HG02981 (cell line): ENCODE measurements around the gene CHRFAM7A.
"Not testable (repeated sequence)": the region's sequence is repeated elsewhere in the genome, so short reads cannot be mapped to it uniquely, and the experiment has no call there.

ENCODE experiments used
- ATAC-seq: cut with Tn5 transposase; IDR thresholded peaks from one replicate; pipeline ENCODE4 v1.9.1; 2021; ENCODE audit warnings: mild to moderate bottlenecking, moderate library complexity; ENCODE audit not compliant: unreplicated experiment

The CHRFAM7A gene

DNA sequence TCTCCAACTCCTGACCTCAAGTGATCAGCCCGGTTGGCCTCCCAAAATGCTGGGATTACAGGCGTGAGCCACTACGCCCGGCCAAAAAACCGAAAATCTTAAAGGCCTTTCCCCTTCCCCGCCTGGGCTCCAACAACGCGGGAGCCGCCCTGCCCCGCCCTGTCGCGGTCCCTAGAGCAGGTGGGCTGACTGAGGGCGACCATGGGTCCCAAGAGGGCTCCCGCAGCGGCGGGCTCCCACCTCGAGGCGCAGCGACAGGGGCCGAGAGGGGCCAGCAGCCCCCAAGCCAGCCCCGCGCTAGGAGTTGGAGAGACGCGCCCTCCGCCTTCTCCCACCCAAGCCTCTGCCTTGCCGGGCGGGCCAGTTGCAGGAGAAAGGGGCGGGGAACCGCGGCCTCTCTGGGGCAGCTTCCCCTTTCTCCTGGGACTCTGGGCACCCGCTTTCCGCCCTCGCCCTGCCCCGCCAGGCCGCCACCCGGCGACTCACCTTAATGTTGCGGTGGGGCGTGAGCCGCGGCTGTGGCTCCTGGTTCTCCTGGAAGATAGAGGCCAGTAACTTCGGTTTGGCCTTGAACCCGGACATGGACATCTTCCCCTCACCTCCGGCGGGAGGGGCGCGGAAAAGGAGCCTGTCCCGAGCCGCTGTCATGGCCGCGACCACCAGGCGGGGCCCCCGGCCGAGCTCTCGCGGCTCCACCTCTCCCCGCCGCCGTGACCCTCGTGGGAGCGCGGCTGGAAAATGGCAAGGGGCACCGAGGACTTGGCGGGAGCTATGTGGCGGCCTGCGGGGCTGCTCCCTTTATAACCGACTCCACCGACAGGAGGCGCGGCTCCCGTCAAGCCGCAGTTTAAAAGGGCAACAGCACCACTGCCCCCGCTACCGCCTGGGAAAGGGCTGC, at the start of gene CHRFAM7A:
CHRFAM7A (minus strand) TSS at position 775 of the 898 bp plus-strand sequence. CDS start 10,189 bp downstream, outside the sequence.
- not testable (repeated sequence) for ATAC-seq

GRCh38 chr15:30438348-30438747, 45.0 kb upstream of the CHRFAM7A start:
- not testable (repeated sequence) for ATAC-seq

GRCh38 chr15:30435878-30436277, 42.5 kb upstream of the CHRFAM7A start:
- not testable (repeated sequence) for ATAC-seq

GRCh38 chr15:30420723-30421122, 27.4 kb upstream of the CHRFAM7A start:
- not testable (repeated sequence) for ATAC-seq

- ATAC-seq, result not testable (repeated sequence)
Observed at GRCh38 chr15:30414160-30414559, 20.8 kb upstream of the CHRFAM7A start, which contains the start of gene GOLGA8R. TSS of gene GOLGA8R (minus strand) at chr15:30414260. CDS start at chr15:30414162, 98 bp downstream.

DNA sequence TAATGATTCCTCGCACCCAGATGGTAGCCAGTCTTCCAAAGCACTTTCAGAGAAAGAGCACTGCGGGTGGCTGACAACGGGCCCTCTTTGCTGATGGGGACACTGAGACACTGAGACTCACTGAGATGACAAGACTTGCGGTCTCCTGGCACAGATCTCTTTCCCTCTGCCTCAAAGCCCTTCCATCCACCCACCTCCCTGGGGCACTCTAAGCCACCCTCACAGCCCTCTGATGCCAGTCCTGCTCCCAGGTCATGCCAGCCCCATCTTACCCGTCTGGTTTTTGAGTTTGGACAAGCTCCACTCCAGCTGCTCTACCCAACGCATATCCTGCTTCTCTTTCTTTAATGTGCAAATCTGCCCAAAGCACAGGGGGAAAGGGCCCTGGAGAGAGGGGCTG, 14.3 kb upstream of the CHRFAM7A start:
- not testable (repeated sequence) for ATAC-seq

DNA sequence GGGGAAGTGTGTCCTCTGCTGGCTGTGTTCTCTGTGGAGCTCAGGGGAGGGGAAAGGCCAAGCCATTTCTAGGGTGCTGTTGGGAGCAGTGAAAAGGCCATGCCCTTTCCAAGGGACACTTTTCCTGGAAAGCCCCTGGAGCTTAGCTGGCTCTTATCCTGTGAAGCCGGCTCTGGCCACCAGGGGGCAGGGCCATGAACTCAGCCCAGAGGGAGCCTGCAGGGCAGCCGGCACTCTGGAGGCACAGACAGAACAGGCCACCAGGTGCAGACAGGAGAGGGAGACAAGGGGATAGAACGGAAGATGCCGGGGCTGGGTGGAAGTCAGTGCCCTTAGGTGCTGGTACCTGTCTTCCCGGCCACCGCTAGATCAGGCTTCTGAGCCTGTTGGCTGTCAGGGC, 5.6 kb upstream of the CHRFAM7A start:
- not testable (repeated sequence) for ATAC-seq

DNA sequence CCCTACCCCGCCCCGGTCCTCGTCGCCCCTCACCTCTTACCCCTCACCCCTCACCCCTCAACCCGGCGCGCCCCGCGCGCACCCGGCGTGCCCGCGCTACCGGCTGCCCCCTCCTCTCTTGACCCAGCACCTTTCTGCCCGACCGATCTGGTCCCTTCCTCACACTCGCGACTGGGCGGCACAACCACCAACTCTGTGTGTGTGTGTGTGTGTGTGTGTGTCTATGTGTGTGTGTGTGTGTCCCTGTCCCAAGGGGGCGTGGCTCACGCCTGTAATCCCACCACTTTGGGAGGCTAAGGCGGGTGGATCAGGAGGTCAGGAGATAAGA, 288 bp upstream of the CHRFAM7A start:
- not testable (repeated sequence) for ATAC-seq

GRCh38 chr15:30386318-30386887, 6.9 kb downstream of the CHRFAM7A start:
- ATAC-seq, result not testable (repeated sequence)

DNA sequence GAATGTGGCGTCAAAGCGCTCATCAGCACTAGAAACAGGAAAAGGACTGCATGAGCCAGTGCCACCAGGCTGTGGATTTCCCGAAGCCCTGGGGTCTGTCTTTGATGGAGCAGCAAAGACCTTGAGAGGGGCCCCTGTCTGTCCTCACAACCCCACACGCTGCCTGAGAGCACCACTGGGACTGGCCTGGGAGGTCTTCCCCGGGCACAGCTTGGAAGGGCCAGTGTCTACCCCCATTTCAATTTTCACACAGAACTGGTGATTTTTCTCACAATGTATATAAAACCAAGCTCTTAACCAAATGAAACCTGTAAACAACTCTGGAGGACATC, 16.3 kb downstream of the CHRFAM7A start:
- ATAC-seq, result not testable (repeated sequence)

GRCh38 chr15:30376375-30377081, 16.8 kb downstream of the CHRFAM7A start:
- not testable (repeated sequence) for ATAC-seq

- ATAC-seq, result not testable (repeated sequence)
Observed at GRCh38 chr15:30375872-30376271, 17.5 kb downstream of the CHRFAM7A start.

- ATAC-seq, result not testable (repeated sequence)
Observed at GRCh38 chr15:30374862-30375261, 18.5 kb downstream of the CHRFAM7A start.

DNA sequence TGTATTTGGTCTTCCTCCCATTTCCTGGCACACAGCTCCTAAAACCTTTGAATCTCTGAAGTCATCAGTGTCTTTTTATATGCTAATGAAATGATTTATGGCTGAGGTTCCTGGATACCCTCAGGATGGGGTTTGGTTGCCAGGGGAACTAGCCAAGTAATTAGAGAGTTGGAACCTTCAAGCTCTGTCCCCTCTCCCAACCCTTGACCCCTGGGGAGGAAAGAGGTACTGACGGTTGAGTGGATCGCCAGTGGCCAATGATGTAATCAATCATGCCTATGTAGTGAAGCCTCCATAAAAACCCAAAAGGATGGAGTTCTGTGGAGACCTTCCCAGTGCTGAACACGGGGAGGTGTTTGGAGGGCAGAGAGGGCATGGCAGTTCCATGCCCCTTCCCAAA, 25.1 kb downstream of the CHRFAM7A start:
- ATAC-seq, result not testable (repeated sequence)

GRCh38 chr15:30367246-30367645, 26.1 kb downstream of the CHRFAM7A start:
- ATAC-seq, result not testable (repeated sequence)

DNA sequence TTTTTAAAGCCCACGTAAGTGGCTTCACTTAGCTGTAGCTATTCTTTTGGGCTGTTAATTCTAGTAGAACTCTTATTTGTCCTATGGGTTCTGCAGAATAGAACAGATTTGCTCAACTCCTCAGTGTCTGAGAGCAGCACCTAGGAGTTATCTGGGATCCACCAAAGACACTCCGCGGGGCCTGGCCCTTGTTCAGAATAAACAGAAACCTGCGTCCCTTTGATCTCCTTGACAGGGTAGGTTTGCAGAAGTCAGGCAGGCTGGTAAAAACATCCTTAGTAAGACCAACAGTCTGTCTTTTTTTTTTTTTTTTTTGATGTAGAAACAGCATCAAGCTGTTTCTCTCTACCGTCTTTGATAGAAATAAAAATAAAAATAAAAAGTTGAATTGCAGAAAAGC, 31.9 kb downstream of the CHRFAM7A start:
- ATAC-seq, result not testable (repeated sequence)

- not testable (repeated sequence) for ATAC-seq
Observed at GRCh38 chr15:30360990-30361389, 32.4 kb downstream of the CHRFAM7A start.

DNA sequence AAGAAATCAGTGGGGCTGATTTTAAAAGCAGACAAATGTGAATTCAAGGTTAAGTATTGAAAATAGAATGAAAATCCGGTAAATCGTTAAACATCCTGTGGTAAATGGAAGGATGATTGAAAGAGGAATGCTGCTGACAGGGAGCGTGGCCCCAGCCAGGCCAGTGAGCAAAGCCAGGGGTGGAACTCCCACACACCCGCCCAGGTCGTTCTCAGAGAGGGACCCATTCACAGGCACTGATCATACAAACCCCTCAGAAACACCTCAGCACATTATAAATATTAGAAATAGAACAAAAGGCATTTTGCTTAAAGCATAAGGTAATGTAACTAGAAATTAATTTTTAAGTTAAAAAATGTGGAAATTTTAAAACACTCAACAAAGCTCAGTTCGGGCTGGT, 38.3 kb downstream of the CHRFAM7A start:
- ATAC-seq, result not testable (repeated sequence)

DNA sequence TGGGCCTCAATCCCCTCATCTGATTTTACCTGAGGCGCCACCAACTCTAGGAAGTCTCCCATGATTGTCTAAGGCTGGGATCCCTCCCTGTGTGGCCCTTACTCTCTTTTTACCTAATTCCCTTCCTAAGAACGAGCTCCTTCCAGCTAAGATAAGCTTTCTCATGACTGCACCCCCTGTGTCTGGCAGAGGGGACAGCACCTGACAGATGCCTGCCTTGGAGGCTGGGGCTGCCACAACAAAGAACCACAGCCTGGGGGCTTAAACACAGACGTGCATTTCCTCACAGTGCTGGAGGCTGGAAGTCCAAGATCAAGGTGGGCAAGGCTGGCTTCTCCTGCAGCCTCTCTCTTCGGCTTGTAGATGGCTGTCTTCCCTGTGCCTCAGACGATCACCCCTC, 43.5 kb downstream of the CHRFAM7A start:
- not testable (repeated sequence) for ATAC-seq

GRCh38 chr15:30336584-30336983, 56.8 kb downstream of the CHRFAM7A start:
- ATAC-seq, result not testable (repeated sequence)

- ATAC-seq, result peak; percentile 47
Observed at GRCh38 chr15:30334152-30334551, 59.2 kb downstream of the CHRFAM7A start.
